ENCODE results near the gene HOXD9. TPM values are rescaled to one million over a fixed set of nuclear protein-coding genes. Genes with fewer than 3 reads are reported as not detected.
A peak's percentile ranks its signal among the peaks of the same experiment; 100 is the strongest.

The HOXD9 gene
- polyA plus RNA-seq, 1 donor (not counting 4 experiments of a cell fraction or from before 2014, with no cell fraction given): not detected

DNA sequence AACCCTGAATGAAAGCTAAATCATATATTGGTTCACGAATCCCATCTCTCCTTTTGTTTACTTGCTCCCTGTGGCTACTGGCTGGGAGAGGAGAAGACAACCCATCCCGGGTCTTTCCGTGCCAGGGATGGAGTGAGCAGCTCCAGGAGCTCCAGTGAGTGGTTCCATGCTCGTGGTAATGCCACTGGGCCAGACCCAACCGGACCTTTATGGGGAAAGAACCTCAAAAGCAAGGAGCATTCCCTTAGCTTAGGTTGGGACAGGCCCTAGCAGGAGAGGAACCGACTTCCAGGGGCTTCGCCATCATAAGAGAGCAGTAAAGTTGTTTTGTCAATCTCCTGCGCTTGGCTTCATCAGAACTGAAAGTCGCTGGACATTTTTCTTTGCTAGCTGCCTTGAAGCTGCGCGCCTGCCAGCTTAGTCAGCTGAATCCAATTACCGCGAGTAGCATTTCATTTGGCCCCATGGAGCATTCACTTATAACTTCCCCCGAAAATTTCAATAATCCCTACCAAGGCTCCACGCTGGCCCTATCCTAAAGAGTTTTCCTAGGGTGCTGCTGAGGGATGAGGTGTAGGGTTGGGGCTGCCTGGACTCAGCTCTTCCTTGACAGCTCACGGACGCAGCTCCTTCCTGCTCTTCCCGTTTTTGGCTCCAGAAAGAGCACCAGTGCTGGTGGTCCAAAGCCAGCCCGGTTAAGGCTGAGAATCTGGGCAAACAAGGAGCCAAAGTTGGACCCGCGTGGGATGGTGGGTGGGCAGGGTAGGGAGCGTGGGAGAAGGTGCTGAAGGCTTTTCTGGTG, 39.5 kb downstream of the HOXD9 start:
- H2AFZ ChIP-seq (ENCODE audit: control insufficient read depth, low read length): no peak overlapping the region
- peaks cover 2% of the 10 kb centered on the region for H3K9me3 ChIP-seq (ENCODE audit: control insufficient read depth, low read depth, low read length)
- H3K36me3 ChIP-seq (ENCODE audit: control insufficient read depth in 2 of 2, extremely low read depth in 1 of 2, insufficient read depth in 2 of 2, low read length in 2 of 2): no peaks in the 10 kb centered on the region
- peaks cover 95% of the 10 kb centered on the region for H3K27me3 ChIP-seq (ENCODE audit: control insufficient read depth, extremely low read depth, insufficient read depth, low read length)
- no peaks in the 10 kb centered on the region for H3K9me1 ChIP-seq (ENCODE audit: control insufficient read depth, extremely low read depth, insufficient read depth, low read length)
- no peaks in the 10 kb centered on the region for H3K4me1 ChIP-seq (ENCODE audit: control insufficient read depth, extremely low read depth, insufficient read depth, low read length)
- DNase-seq (ENCODE audit: low read depth, low spot score) (no peak), FAIRE-seq (no peak)
- H3K4me3 ChIP-seq (ENCODE audit: control insufficient read depth in 2 of 3, extremely low read depth in 1 of 3, insufficient read depth in 2 of 3, low read depth in 1 of 3, low read length in 3 of 3): no peak overlapping the region
- H3K27ac ChIP-seq (ENCODE audit: control insufficient read depth, insufficient read depth, low read length): no peak overlapping the region
- no peak overlapping the region for H3K4me2 ChIP-seq (ENCODE audit: control insufficient read depth, extremely low read depth, insufficient read depth, low read depth, low read length)
- dilution Hi-C loops (cut with MboI; ENCODE audit: extremely low pct_ligation_motif_present, low sequenced_read_pairs): loop anchor here (25.0 kb wide), 1 partner anchor 475 kb away; no protein-coding TSS in a partner anchor
- H4K20me1 ChIP-seq (ENCODE audit: control insufficient read depth, extremely low read depth, insufficient read depth, low read length): no peaks in the 10 kb centered on the region
- no peak overlapping the region for H3K9ac ChIP-seq (ENCODE audit: control insufficient read depth, extremely low read depth, insufficient read depth, low read length)
- TF ChIP-seq EZH2 (IDR thresholded peaks at IDR 0.05; ENCODE audit: low read length): no peak
- TF ChIP-seq, protein P1, sequence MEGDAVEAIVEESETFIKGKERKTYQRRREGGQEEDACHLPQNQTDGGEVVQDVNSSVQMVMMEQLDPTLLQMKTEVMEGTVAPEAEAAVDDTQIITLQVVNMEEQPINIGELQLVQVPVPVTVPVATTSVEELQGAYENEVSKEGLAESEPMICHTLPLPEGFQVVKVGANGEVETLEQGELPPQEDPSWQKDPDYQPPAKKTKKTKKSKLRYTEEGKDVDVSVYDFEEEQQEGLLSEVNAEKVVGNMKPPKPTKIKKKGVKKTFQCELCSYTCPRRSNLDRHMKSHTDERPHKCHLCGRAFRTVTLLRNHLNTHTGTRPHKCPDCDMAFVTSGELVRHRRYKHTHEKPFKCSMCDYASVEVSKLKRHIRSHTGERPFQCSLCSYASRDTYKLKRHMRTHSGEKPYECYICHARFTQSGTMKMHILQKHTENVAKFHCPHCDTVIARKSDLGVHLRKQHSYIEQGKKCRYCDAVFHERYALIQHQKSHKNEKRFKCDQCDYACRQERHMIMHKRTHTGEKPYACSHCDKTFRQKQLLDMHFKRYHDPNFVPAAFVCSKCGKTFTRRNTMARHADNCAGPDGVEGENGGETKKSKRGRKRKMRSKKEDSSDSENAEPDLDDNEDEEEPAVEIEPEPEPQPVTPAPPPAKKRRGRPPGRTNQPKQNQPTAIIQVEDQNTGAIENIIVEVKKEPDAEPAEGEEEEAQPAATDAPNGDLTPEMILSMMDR (optimal IDR thresholded peaks at IDR 0.05 in 1 of 3, IDR thresholded peaks at IDR 0.05 in 1 of 3, conservative IDR thresholded peaks at IDR 0.05 in 1 of 3; ENCODE audit: extremely low read depth in 1 of 3, insufficient read depth in 2 of 3, low read length in 3 of 3): no peak
- H3K79me2 ChIP-seq (ENCODE audit: control insufficient read depth, insufficient read depth, low read length): no peaks in the 10 kb centered on the region

DNA sequence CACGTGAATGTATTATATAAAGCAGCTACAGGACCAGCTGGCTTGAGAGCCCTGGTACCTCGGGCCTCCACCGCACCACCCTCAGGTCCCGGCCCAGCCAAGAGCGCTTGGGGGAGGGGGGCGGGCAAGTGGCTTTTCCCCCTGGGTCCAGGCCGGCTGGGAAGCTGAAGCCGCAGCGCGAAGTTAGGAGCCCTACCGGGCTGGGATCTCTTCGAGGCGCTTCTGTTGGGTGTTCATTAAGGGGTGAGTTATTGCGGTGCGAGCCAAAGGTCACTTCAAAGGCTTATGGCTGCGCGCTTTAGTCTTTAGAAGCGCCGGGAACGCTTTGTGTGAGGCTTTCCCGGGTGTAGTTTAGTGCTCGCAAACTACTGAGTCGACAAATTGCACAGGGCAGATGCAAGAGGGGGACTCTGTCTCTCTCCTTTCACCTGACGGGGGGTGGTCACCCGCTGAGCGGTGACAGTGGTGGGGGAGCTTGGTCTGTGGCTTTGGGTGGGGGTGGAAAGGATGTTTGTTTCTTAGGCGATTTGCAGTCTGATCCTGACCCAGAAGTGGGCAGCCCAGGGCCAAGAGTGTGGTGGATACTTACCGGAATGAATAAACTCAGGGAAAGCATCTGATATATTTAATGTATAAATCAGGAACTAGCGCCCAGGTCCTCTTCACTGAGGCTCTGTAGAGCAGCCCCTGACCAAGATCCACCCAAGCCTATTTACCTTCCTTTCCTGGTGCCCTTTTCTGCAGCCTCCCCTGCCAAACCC, 40.6 kb downstream of the HOXD9 start:
- no peak for DNase-seq (ENCODE audit: low read depth, low spot score)
- FAIRE-seq: no peak
- Histone ChIP-seq H4K20me1 (ENCODE audit: control insufficient read depth, extremely low read depth, insufficient read depth, low read length) (no peaks in the 10 kb centered on the region), H3K79me2 (ENCODE audit: control insufficient read depth, insufficient read depth, low read length) (no peaks in the 10 kb centered on the region), H3K4me1 (ENCODE audit: control insufficient read depth, extremely low read depth, insufficient read depth, low read length) (no peaks in the 10 kb centered on the region), H3K9ac (ENCODE audit: control insufficient read depth, extremely low read depth, insufficient read depth, low read length) (no peak overlapping the region), H3K27me3 (ENCODE audit: control insufficient read depth, extremely low read depth, insufficient read depth, low read length) (peaks cover 92% of the 10 kb centered on the region), H3K4me2 (ENCODE audit: control insufficient read depth, extremely low read depth, insufficient read depth, low read depth, low read length) (no peak overlapping the region), H3K27ac (ENCODE audit: control insufficient read depth, insufficient read depth, low read length) (no peak overlapping the region), H3K9me3 (ENCODE audit: control insufficient read depth, low read depth, low read length) (peaks cover 2% of the 10 kb centered on the region), H3K9me1 (ENCODE audit: control insufficient read depth, extremely low read depth, insufficient read depth, low read length) (no peaks in the 10 kb centered on the region), H2AFZ (ENCODE audit: control insufficient read depth, low read length) (no peak overlapping the region), H3K36me3 (ENCODE audit: control insufficient read depth in 2 of 2, extremely low read depth in 1 of 2, insufficient read depth in 2 of 2, low read length in 2 of 2) (no peaks in the 10 kb centered on the region), H3K4me3 (ENCODE audit: control insufficient read depth in 2 of 3, extremely low read depth in 1 of 3, insufficient read depth in 2 of 3, low read depth in 1 of 3, low read length in 3 of 3) (no peak overlapping the region)
- dilution Hi-C loops (cut with MboI; ENCODE audit: extremely low pct_ligation_motif_present, low sequenced_read_pairs): loop anchor here (25.0 kb wide), 1 partner anchor 474 kb away; no protein-coding TSS in a partner anchor
- TF ChIP-seq, protein P1 (optimal IDR thresholded peaks at IDR 0.05 in 1 of 3, IDR thresholded peaks at IDR 0.05 in 1 of 3, conservative IDR thresholded peaks at IDR 0.05 in 1 of 3; ENCODE audit: extremely low read depth in 1 of 3, insufficient read depth in 2 of 3, low read length in 3 of 3): no peak
- TF ChIP-seq EZH2 (IDR thresholded peaks at IDR 0.05; ENCODE audit: low read length): peak; percentile 33
